GM21529 (cell line): ENCODE data around the gene CPNE4.

Source experiments
- ATAC-seq: cut with Tn5 transposase; IDR thresholded peaks from one replicate; pipeline ENCODE4 v1.9.1; 2021; ENCODE audit not compliant: unreplicated experiment

The CPNE4 gene

GRCh38 chr3:131612745-131613144 lies 422.1 kb downstream of the CPNE4 start:
- ATAC-seq, result no peak

GRCh38 chr3:131610174-131610573 lies 424.6 kb downstream of the CPNE4 start:
- no peak for ATAC-seq

GRCh38 chr3:131608741-131609140 lies 426.1 kb downstream of the CPNE4 start:
- ATAC-seq, result no peak

- ATAC-seq, result no peak
Measured at GRCh38 chr3:131608296-131608695, 426.5 kb downstream of the CPNE4 start.

GRCh38 chr3:131605916-131606315 lies 428.9 kb downstream of the CPNE4 start:
- no peak for ATAC-seq

- no peak for ATAC-seq
Measured at GRCh38 chr3:131602011-131602779, 432.6 kb downstream of the CPNE4 start.

- no peak for ATAC-seq
Measured at GRCh38 chr3:131597816-131598215, 437.0 kb downstream of the CPNE4 start.

- ATAC-seq, result no peak
Measured at GRCh38 chr3:131596884-131597283, 437.9 kb downstream of the CPNE4 start.

GRCh38 chr3:131591394-131592014 lies 443.3 kb downstream of the CPNE4 start:
- ATAC-seq, result no peak

GRCh38 chr3:131586277-131586676 lies 448.5 kb downstream of the CPNE4 start:
- no peak for ATAC-seq

GRCh38 chr3:131582438-131582837 lies 452.4 kb downstream of the CPNE4 start:
- no peak for ATAC-seq

GRCh38 chr3:131568460-131568859 lies 466.4 kb downstream of the CPNE4 start:
- no peak for ATAC-seq

GRCh38 chr3:131564812-131565211 lies 470.0 kb downstream of the CPNE4 start:
- ATAC-seq, result no peak

GRCh38 chr3:131561511-131561910 lies 473.3 kb downstream of the CPNE4 start:
- no peak for ATAC-seq

GRCh38 chr3:131560795-131561194 lies 474.0 kb downstream of the CPNE4 start:
- no peak for ATAC-seq

GRCh38 chr3:131555456-131555855 lies 479.4 kb downstream of the CPNE4 start:
- ATAC-seq, result no peak

GRCh38 chr3:131553495-131554247 lies 481.1 kb downstream of the CPNE4 start:
- ATAC-seq, result peak; percentile 98

GRCh38 chr3:131551761-131552160 lies 483.1 kb downstream of the CPNE4 start:
- ATAC-seq, result no peak

- no peak for ATAC-seq
Measured at GRCh38 chr3:131550562-131551465, 484.0 kb downstream of the CPNE4 start.

- ATAC-seq, result no peak
Measured at GRCh38 chr3:131549340-131549739, 485.5 kb downstream of the CPNE4 start.

GRCh38 chr3:131547585-131547984 lies 487.2 kb downstream of the CPNE4 start:
- ATAC-seq, result no peak
